Measurements from ENCODE around the gene TKTL1. TPM values are rescaled to one million over a fixed set of nuclear protein-coding genes. Genes with fewer than 3 reads are reported as not detected.

The TKTL1 gene
- total and polyA plus RNA-seq, 2 donors = 0.19 to 0.32 TPM

- H3K27ac ChIP-seq (ENCODE audit: low read depth) = peak overlapping the region; percentile 51
- no peak for DNase-seq (ENCODE audit: extremely low spot score)
- H3K36me3 ChIP-seq (ENCODE audit: insufficient read depth) = peaks cover 6% of the 10 kb centered on the region
- H3K4me3 ChIP-seq (ENCODE audit: low read depth, low read length) = no peak overlapping the region
- no peaks in the 10 kb centered on the region for H3K4me1 ChIP-seq (ENCODE audit: insufficient read depth)
- WGBS = 64% methylated on average over 30 of the region's 30 CpGs
These were observed 59.6 kb downstream of the TKTL1 start for GRCh38 chrX:154355094-154355775.

DNA sequence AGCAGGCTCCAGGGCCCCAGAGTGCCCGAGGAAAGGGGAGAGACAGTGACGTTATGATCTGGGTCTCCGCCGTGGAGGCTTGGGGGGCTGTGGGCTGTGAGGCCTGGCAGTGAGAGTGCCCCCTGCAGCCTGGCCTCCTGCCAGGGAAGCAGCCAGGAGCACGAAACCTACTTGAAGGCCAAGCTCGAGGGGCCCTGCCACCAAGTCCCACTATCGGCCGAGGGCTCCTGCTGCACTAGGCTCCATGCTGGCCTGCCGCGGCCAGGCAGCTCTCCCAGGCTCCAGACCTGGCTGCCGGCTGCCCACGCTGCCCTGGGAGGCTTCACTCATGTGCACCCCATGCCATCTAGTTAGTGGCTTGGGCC is 60.2 kb downstream of the TKTL1 start:
- no peak for DNase-seq (ENCODE audit: extremely low spot score)
- Histone ChIP-seq H3K27ac (ENCODE audit: low read depth) (no peak overlapping the region), H3K4me3 (ENCODE audit: low read depth, low read length) (no peak overlapping the region), H3K36me3 (ENCODE audit: insufficient read depth) (peaks cover 6% of the 10 kb centered on the region), H3K4me1 (ENCODE audit: insufficient read depth) (no peaks in the 10 kb centered on the region)
- 52% methylated on average over 12 of the region's 12 CpGs for WGBS

GRCh38 chrX:154356596-154356995 is 61.0 kb downstream of the TKTL1 start:
- 53% methylated on average over 13 of the region's 13 CpGs for WGBS
- Histone ChIP-seq H3K27ac (ENCODE audit: low read depth) (no peak overlapping the region), H3K36me3 (ENCODE audit: insufficient read depth) (peaks cover 9% of the 10 kb centered on the region)

GRCh38 chrX:154357205-154357604 is 61.6 kb downstream of the TKTL1 start:
- no peak for DNase-seq (ENCODE audit: extremely low spot score)
- H3K4me1 ChIP-seq (ENCODE audit: insufficient read depth) = no peaks in the 10 kb centered on the region
- no peak overlapping the region for H3K4me3 ChIP-seq (ENCODE audit: low read depth, low read length)
- 77% methylated on average over 27 of the region's 27 CpGs for WGBS
- peaks cover 9% of the 10 kb centered on the region for H3K36me3 ChIP-seq (ENCODE audit: insufficient read depth)
- peak overlapping the region; percentile 43 for H3K27ac ChIP-seq (ENCODE audit: low read depth)

More at GRCh38 chrX:154356596-154356995, 61.0 kb downstream of the TKTL1 start:
- H3K4me1 ChIP-seq (ENCODE audit: insufficient read depth) = no peaks in the 10 kb centered on the region
- DNase-seq (ENCODE audit: extremely low spot score) = no peak
- no peak overlapping the region for H3K4me3 ChIP-seq (ENCODE audit: low read depth, low read length)

DNA sequence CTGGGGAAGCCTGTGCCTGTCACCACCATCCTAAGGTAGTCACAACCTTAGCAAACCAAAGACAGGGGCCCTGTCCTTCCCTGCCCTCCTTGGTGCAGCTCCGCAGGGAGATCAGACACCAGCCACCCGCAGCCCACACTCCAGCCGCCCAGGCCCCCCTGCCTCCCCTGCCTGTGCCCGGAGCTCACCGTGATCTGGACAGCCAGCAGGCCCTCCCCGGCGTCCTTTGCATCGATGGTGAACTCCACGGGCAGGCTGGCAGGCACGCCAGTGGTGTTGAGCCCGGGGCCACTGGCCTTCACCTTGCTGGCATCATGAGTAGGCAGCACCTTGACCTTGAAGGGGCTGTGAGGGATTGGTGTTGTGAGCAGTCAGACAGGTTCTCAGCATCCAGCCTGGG is 62.4 kb downstream of the TKTL1 start:
- H3K36me3 ChIP-seq (ENCODE audit: insufficient read depth) = peaks cover 13% of the 10 kb centered on the region
- no peak for DNase-seq (ENCODE audit: extremely low spot score)
- H3K27ac ChIP-seq (ENCODE audit: low read depth) = peak overlapping the region; percentile 54
- H3K4me1 ChIP-seq (ENCODE audit: insufficient read depth) = no peaks in the 10 kb centered on the region
- H3K4me3 ChIP-seq (ENCODE audit: low read depth, low read length) = no peak overlapping the region
- 70% methylated on average over 11 of the region's 11 CpGs for WGBS

GRCh38 chrX:154358829-154359228 is 63.2 kb downstream of the TKTL1 start:
- Histone ChIP-seq H3K36me3 (ENCODE audit: insufficient read depth) (peaks cover 13% of the 10 kb centered on the region), H3K4me1 (ENCODE audit: insufficient read depth) (no peaks in the 10 kb centered on the region), H3K27ac (ENCODE audit: low read depth) (peak overlapping the region; percentile 55), H3K4me3 (ENCODE audit: low read depth, low read length) (no peak overlapping the region)
- WGBS = 75% methylated on average over 6 of the region's 6 CpGs
- DNase-seq (ENCODE audit: extremely low spot score) = no peak

DNA sequence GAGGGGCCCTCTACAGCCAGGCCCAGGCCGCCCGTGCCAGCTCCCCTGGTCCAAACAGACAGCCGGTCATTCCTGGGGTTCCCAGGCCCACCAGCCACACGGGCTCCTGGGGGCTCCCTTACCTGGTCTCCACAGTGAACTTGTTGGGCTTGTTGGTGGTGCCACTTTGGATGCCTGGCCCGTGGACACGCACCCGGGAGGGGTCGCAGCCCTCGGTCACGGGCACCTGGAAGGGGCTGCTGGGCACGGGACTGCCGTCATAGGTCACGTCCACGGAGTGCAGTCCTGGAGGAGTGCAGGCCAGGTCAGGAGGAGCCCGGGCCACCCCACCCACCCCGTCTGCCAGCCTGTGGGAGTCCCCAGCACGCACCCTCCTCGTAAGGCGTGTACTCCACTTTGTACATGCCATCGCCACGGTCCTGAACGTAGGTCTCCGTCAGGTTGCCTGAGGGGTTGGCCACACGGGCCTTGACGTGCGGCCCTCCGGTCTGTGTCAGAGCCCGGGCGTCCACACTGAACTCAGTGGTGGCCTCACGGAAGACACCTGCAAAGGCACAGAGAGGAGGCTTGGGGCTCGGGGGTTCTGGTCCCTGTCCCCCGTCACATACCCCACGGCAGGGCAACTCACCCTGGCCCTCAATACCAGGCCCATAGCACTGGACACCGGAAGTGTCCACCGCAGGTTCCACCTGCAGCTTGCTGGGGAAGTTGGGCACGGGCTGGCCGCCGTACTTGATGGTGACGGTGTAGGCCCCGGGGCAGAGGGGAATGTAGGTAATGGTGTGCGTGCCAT is 64.0 kb downstream of the TKTL1 start:
- Histone ChIP-seq H3K36me3 (ENCODE audit: insufficient read depth) (peaks cover 13% of the 10 kb centered on the region), H3K27ac (ENCODE audit: low read depth) (peak overlapping the region; percentile 55), H3K4me1 (ENCODE audit: insufficient read depth) (no peaks in the 10 kb centered on the region), H3K4me3 (ENCODE audit: low read depth, low read length) (no peak overlapping the region)
- WGBS = 73% methylated on average over 41 of the region's 41 CpGs
- DNase-seq (ENCODE audit: extremely low spot score) = no peak

DNA sequence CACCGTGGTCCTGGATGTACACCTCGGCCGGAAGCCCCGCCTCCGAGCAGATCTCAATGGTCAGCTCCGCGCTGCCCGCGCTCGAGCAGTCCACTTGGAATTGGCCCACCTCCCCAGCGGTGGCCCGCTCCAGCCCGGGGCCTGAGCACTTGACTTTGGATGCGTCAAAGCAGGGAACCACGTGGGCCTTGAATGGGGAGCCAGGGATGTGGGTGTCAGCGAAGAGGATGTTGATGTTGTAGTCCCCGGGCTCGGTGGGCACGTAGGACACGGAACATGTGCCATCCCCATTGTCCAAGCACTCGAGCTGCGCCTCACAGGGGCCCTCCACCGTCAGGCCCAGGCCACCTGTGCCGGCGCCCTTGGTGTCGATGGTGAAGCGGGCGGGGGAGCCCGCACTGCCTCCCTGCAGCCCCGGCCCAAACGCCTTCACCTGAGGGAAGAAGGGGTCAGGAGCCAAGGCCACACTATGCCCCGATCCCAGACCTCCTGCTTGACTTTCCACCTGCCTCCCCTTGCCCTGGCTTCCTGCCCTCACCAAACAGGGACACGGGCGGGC is 64.6 kb downstream of the TKTL1 start:
- 68% methylated on average over 34 of the region's 34 CpGs for WGBS
- H3K36me3 ChIP-seq (ENCODE audit: insufficient read depth) = peaks cover 13% of the 10 kb centered on the region

GRCh38 chrX:154362085-154362742 is 66.6 kb downstream of the TKTL1 start:
- no peak overlapping the region for H3K27ac ChIP-seq (ENCODE audit: low read depth)
- 73% methylated on average over 30 of the region's 30 CpGs for WGBS

More for the DNA sequence above, 64.6 kb downstream of the TKTL1 start:
- no peak for DNase-seq (ENCODE audit: extremely low spot score)
- H3K4me1 ChIP-seq (ENCODE audit: insufficient read depth) = no peaks in the 10 kb centered on the region
- peak overlapping the region; percentile 30 for H3K27ac ChIP-seq (ENCODE audit: low read depth)
- no peak overlapping the region for H3K4me3 ChIP-seq (ENCODE audit: low read depth, low read length)

GRCh38 chrX:154363706-154364439 is 68.3 kb downstream of the TKTL1 start:
- H3K36me3 ChIP-seq (ENCODE audit: insufficient read depth) = peaks cover 12% of the 10 kb centered on the region
- H3K4me3 ChIP-seq (ENCODE audit: low read depth, low read length) = no peak overlapping the region
- no peak overlapping the region for H3K27ac ChIP-seq (ENCODE audit: low read depth)
- no peak for DNase-seq (ENCODE audit: extremely low spot score)
- 54% methylated on average over 20 of the region's 20 CpGs for WGBS
- no peaks in the 10 kb centered on the region for H3K4me1 ChIP-seq (ENCODE audit: insufficient read depth)

More at GRCh38 chrX:154362085-154362742, 66.6 kb downstream of the TKTL1 start:
- Histone ChIP-seq H3K4me1 (ENCODE audit: insufficient read depth) (no peaks in the 10 kb centered on the region), H3K36me3 (ENCODE audit: insufficient read depth) (peaks cover 12% of the 10 kb centered on the region), H3K4me3 (ENCODE audit: low read depth, low read length) (no peak overlapping the region)
- no peak for DNase-seq (ENCODE audit: extremely low spot score)

GRCh38 chrX:154365052-154365600 is 69.5 kb downstream of the TKTL1 start:
- DNase-seq (ENCODE audit: extremely low spot score) = no peak
- WGBS = 53% methylated on average over 20 of the region's 20 CpGs
- Histone ChIP-seq H3K27ac (ENCODE audit: low read depth) (no peak overlapping the region), H3K36me3 (ENCODE audit: insufficient read depth) (peaks cover 8% of the 10 kb centered on the region), H3K4me3 (ENCODE audit: low read depth, low read length) (no peak overlapping the region), H3K4me1 (ENCODE audit: insufficient read depth) (no peaks in the 10 kb centered on the region)

GRCh38 chrX:154365997-154366665 is 70.5 kb downstream of the TKTL1 start:
- peaks cover 7% of the 10 kb centered on the region for H3K36me3 ChIP-seq (ENCODE audit: insufficient read depth)
- H3K4me3 ChIP-seq (ENCODE audit: low read depth, low read length) = no peak overlapping the region
- H3K27ac ChIP-seq (ENCODE audit: low read depth) = peak overlapping the region; percentile 68
- WGBS = 60% methylated on average over 32 of the region's 32 CpGs
- no peak for DNase-seq (ENCODE audit: extremely low spot score)
- H3K4me1 ChIP-seq (ENCODE audit: insufficient read depth) = no peaks in the 10 kb centered on the region
